NCI-H2196 (cell line): ENCODE results near the gene PAM16.
A peak's percentile ranks its signal among the peaks of the same experiment; 100 is the strongest.

Source experiments
- DNase-seq: peaks from one replicate; lab custom pipeline; 2025; ENCODE audit not compliant: unreplicated experiment; lab: John Stamatoyannopoulos, UW

Gene PAM16

DNA sequence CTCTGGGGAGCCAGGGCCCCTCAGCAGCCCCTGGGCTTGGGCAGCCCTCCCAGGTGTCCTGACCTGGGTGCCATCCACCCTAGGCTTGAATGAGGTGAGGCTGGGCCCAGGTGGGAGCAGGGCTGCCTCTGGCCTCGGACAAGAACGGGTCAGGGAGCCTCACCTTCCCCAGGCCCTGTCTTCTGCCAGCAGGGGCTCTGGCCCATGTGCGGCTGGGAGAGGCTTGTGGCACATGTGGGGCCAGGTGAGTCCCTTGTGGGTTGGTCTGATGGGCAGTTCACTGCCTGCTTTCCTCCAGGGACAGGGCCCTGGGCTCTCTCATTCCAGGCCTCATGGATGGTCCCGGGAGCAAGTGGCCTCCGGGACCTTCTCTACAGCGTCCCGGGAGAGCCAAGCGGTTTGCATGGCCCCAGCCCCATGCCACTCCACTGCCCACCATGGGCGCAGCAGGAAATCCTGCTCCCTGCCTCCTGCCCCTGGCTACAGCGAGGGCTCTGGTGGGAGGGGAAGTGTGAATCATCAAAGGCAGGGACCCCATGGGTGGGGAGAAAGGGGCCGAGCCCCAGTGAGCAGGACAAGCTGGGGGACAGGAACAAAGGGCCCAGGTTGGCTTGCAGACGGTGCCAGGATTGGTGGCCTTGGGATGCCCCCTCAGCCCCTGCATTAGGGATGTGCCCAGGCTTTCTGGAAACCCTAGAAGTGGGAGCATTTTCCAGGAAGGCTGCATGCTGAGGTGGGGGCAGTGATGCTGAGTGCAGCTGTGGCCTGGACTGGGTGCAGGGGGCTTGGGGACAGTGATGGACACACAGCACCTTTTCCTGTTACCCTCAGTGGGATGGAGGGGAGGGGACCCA lies 32.7 kb upstream of the PAM16 start:
- DNase-seq = no peak

- no peak for DNase-seq
These were observed 31.8 kb upstream of the PAM16 start for GRCh38 chr16:4382795-4383357.

DNA sequence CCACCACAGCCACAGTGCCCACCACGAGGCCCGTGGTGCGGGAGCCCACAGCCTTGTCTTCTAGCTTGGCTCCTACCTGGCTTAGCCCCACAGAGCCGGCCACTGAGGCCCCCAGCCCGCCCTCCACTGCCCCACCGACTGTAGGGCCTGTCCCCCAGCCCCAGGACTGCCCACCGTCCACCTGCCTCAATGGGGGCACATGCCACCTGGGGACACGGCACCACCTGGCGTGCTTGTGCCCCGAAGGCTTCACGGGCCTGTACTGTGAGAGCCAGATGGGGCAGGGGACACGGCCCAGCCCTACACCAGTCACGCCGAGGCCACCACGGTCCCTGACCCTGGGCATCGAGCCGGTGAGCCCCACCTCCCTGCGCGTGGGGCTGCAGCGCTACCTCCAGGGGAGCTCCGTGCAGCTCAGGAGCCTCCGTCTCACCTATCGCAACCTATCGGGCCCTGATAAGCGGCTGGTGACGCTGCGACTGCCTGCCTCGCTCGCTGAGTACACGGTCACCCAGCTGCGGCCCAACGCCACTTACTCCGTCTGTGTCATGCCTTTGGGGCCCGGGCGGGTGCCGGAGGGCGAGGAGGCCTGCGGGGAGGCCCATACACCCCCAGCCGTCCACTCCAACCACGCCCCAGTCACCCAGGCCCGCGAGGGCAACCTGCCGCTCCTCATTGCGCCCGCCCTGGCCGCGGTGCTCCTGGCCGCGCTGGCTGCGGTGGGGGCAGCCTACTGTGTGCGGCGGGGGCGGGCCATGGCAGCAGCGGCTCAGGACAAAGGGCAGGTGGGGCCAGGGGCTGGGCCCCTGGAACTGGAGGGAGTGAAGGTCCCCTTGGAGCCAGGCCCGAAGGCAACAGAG lies 31.0 kb upstream of the PAM16 start:
- no peak for DNase-seq

GRCh38 chr16:4381072-4381934 lies 30.2 kb upstream of the PAM16 start:
- DNase-seq = peak; percentile 16

- DNase-seq = no peak
These were observed 29.3 kb upstream of the PAM16 start for GRCh38 chr16:4380119-4381063.

DNA sequence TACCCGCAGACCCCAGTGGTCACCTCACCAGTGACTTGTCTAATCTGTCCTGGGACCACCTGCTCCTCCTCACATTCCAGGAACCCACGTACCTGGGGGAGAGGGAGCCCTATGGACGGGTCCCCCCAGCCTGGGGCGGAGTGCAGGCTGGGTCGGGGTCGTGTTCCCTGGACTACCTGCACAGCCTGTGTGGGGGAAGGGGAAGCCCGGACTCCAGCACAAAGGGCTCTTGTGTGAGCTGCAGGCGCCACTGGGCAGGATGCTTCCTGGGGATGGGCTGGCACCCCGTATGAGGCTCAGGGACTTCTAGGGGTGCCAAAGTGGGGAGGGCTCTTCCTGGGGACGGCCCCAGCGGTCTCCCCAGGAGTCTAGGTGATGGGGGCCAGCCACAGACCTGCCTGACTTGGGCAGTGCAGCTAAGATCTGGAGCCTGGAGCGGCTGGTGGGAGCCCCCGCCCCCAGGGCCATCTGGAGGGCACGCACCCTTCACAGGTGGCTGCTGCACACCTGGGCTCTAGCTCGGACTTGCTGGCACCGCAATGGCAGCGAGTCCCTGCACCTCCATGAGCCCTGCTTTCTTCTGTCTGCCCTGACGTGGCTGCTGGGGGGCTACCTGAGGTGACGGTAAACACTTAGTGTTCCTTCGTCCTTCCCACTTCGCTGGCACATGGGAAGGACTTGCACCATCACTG lies 28.0 kb upstream of the PAM16 start:
- DNase-seq = no peak

DNA sequence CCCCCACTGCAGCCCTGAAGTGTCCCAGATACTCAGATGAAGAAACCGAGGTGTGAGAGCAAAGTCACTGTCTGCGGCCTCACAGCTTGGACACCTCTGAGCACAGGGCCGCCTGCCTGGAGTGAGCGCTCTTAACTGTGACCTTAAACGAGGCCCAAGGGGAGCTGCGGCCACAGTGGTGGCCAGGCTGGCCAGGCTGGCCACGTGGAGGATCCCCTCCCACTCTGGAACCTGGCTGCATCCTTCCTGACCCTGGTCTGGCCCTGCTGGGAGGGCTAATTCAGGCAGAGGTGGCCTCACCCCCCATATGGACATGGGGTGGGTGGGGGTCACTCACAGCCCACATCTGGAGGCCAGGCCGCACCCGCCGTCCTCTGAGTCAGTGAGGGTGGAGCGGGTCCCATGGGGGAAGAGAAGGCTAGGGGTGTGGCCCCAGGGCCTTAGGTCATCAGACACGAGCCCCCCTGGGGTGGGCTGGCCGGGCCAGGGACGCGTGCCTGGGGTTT lies 27.1 kb upstream of the PAM16 start:
- DNase-seq = no peak

DNA sequence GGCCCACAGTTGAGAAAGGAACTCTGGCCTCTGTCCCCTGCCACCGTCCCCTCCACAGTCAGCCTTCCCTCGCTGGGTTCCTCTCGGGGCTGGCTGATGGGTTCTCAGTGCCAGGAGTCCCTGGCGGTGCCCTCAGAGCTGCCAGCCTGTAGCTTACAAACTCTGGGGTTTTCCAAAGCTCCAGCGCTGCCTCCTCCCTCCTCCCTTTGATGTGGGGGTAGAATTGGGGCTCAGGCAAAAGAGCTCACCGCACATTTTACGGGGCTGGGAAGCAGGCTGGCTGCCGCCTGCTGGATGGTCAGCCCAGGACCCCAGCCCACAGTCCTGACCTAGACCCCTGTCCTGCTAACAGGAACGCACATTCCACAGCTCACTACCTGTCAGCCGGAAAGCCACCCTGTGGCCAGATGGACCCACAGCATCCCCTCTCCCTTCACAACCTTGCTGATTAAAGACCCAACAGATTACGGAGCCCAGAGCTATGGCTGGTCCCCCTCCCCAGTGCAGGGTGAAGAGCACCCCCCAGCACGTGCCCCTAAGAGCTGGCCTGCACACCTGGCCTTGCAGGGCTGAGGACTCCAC lies 26.5 kb upstream of the PAM16 start:
- no peak for DNase-seq

GRCh38 chr16:4376893-4377572 lies 25.9 kb upstream of the PAM16 start:
- no peak for DNase-seq

- DNase-seq = peak; percentile 73
These were observed 25.2 kb upstream of the PAM16 start for GRCh38 chr16:4376126-4376892.

- no peak for DNase-seq
These were observed 24.6 kb upstream of the PAM16 start for GRCh38 chr16:4375717-4376116.

- no peak for DNase-seq
These were observed 23.0 kb upstream of the PAM16 start for GRCh38 chr16:4373909-4374742.

DNA sequence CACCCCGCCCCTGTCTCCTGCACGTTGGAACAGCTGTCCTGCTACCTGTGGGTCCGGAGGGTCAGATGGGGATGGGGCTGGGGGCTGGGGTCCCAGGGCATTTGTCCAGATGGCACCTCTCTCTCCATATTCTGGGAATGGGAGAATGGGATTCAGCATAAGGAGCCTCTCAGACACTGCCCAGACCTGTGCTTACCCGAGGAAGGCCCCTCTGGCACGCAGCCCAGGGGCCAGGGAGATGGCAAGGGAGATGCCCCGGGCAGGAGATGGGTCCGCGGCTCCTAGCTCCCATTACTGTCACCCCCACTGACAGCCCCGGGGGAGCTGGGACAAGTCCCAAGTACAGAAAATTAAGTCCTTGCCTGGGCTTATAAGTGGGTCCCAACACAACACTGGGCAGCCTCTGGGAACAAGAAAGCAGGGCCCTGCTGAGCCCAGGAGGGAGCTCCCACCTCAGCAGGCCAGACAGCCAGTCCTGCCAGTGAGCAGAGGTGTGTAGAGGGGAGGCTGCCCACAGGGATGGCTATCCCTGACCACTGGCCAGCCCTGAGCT lies 22.3 kb upstream of the PAM16 start:
- DNase-seq = peak; percentile 41

DNA sequence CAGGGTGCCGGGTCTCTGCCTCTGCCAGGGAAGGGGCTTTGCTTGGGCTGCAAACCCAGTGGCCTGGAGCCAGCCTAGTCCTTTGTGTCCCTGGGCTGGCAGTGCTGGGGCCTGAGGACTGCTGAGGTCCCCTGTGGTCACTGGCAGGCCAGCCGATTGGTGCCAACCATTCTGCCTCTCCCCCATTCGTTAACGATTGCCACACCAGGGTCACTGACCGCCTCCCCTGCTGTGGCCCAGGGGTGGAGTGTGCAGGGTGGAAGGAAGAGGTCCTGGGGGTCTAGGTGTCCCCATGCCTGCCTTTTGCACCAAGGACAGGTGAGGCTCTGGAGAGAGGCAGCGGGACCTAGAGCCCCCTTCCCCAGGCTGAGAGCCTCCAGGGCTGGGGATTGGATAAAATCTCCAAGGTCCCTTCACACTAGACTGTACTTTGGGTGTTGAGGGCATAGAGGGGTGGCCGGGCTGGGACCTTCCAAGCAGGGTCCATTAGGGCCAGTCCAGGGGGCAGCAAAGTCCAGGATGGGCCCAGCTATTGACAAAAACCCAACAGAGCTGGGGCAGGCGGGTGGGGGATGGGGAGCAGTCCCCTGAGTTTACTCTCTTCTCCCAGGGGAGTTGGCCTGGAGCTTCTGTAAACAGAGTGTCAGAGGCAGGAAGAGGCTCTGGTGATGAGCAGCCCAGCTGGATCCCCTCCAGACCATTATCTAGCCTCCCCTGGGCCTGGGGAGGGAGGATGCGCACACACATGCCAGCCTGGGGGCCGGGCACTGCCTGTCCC lies 21.6 kb upstream of the PAM16 start:
- DNase-seq = peak; percentile 54

DNA sequence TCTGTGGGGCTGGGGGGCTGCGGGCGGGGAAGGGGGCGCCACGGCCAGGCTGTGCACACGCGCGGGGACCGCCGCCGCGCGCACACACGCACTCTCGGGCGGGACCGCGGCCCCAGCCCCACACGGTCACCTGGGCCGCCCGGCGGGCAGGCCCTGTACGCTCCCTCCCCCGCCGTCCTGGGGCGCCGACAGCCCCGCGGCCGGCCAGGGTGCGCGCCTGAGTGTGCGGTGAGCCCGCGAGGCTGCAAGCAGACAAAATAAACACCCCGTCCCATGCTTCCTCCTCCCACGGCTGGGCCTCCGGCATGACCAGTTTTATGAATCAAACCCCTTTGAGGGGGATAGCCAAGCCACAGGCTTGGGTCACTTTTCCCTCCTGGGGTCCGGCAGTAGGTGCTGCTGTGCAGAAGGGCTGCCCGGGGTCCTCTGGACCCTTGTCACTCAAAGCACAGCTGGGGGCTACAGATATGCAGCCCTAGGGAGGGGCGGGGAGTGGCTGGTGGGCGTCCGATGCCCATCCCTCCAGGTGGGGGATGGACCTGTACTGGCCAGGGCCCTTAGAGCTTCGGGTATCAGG lies 21.0 kb upstream of the PAM16 start:
- DNase-seq = no peak
